Measurements from ENCODE around the gene PDGFD. TPM values are rescaled to one million over a fixed set of nuclear protein-coding genes. Genes with fewer than 3 reads are reported as not detected.
"Not testable (repeated sequence)": the region's sequence is repeated elsewhere in the genome, so short reads cannot be mapped to it uniquely, and the experiment has no call there.

The PDGFD gene
- total RNA-seq, 4 donors from 2014 or later = 4.4 to 26.4 (median 13.1) TPM

DNA sequence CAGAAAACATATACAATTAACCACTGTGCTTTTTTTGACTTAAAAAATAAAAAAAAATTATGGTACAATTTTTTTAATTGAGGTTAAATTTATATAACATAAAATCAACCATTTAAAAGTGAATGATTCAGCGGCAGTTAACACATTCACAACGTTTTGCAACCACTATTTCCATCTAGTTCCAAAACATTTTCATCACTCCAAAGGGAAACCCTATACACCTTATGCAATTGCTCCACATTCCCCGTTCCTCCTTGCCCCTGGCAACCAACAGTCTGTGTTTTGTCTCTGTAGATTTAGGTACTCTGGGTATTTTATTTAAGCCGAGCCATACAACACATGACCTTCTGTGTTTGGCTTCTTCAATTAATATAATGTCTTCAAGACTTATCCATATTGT lies 112.2 kb downstream of the PDGFD start:
- Histone ChIP-seq H3K9me3 (no peaks in the 10 kb centered on the region), H3K36me3 (no peaks in the 10 kb centered on the region), H3K4me3 (no peak overlapping the region), H3K27ac (no peak overlapping the region), H3K4me1 (no peaks in the 10 kb centered on the region), H3K27me3 (no peaks in the 10 kb centered on the region)
- no peak for ATAC-seq
- 82 to 84% methylated on average over 4 of the region's 4 CpGs for WGBS, 2 donors (ENCODE audit: low coverage in 1 of 2)
- TF ChIP-seq POLR2A (IDR thresholded peaks at IDR 0.05) (no peak), POLR2AphosphoS5 (IDR thresholded peaks at IDR 0.05) (no peak), EP300 (IDR thresholded peaks at IDR 0.05) (no peak)
- TF ChIP-seq, protein P1, sequence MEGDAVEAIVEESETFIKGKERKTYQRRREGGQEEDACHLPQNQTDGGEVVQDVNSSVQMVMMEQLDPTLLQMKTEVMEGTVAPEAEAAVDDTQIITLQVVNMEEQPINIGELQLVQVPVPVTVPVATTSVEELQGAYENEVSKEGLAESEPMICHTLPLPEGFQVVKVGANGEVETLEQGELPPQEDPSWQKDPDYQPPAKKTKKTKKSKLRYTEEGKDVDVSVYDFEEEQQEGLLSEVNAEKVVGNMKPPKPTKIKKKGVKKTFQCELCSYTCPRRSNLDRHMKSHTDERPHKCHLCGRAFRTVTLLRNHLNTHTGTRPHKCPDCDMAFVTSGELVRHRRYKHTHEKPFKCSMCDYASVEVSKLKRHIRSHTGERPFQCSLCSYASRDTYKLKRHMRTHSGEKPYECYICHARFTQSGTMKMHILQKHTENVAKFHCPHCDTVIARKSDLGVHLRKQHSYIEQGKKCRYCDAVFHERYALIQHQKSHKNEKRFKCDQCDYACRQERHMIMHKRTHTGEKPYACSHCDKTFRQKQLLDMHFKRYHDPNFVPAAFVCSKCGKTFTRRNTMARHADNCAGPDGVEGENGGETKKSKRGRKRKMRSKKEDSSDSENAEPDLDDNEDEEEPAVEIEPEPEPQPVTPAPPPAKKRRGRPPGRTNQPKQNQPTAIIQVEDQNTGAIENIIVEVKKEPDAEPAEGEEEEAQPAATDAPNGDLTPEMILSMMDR (IDR thresholded peaks at IDR 0.05) = no peak

DNA sequence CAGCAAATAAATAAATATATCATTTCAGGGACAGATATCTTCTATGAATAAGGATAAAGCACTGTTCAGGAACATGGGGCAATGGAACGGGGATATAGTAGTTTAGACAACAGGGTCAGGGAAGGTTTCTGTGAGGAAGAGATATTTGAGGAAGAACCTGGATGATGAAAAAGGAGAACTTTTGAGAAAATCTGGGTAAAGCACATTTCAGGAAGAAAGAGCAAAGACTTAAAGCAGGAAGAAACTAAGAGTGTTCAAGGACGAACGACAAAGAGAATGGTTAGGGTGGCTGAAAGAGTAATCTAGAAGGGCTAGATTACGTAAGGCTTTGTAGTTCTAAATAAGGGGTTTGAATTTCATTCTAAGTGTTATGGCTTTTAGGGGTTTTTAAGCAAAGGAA lies 114.8 kb downstream of the PDGFD start:
- H3K9me3 ChIP-seq = no peaks in the 10 kb centered on the region
- H3K27ac ChIP-seq = no peak overlapping the region
- no peaks in the 10 kb centered on the region for H3K4me1 ChIP-seq
- H3K27me3 ChIP-seq = no peaks in the 10 kb centered on the region
- no peaks in the 10 kb centered on the region for H3K36me3 ChIP-seq
- 85 to 87% methylated on average over 3 to 4 of the region's 4 CpGs for WGBS, 2 donors (ENCODE audit: low coverage in 1 of 2)
- no peak for ATAC-seq
- no peak overlapping the region for H3K4me3 ChIP-seq
- TF ChIP-seq POLR2AphosphoS5 (IDR thresholded peaks at IDR 0.05) = no peak

DNA sequence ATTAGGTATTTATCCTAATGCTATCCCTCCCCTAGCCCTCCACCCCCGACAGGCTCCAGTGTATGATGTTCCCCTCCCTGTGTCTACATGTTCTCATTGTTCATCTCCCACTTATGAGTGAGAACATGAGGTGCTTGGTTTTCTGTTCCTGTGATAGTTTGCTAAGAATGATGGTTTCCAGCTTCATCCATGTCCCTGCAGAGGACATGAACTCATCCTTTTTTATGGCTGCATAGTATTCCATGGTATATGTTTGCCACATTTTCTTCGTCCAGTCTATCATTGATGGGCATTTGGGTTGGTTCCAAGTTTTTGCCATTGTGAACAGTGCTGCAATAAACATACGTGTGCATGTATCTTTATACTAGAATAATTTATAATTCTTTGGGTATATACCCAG lies 117.1 kb downstream of the PDGFD start:
- not testable (repeated sequence) for H3K27ac ChIP-seq, H3K4me3 ChIP-seq, H3K9me3 ChIP-seq, H3K36me3 ChIP-seq, H3K27me3 ChIP-seq, ATAC-seq, H3K4me1 ChIP-seq
- 80% methylated on average over 1 of the region's 3 CpGs; no CpG with 5 or more reads in 1 of the 2 donors for WGBS, 2 donors (ENCODE audit: low coverage in 1 of 2)

GRCh38 chr11:104046331-104046730 lies 117.6 kb downstream of the PDGFD start:
- Histone ChIP-seq H3K9me3 (no peaks in the 10 kb centered on the region), H3K27me3 (no peaks in the 10 kb centered on the region), H3K27ac (no peak overlapping the region), H3K4me3 (no peak overlapping the region), H3K4me1 (no peaks in the 10 kb centered on the region), H3K36me3 (no peaks in the 10 kb centered on the region)
- TF ChIP-seq POLR2AphosphoS5 (IDR thresholded peaks at IDR 0.05) (no peak), EP300 (IDR thresholded peaks at IDR 0.05) (no peak), POLR2A (IDR thresholded peaks at IDR 0.05) (no peak)
- TF ChIP-seq, protein P1 (IDR thresholded peaks at IDR 0.05) = no peak
- 90 to 96% methylated on average over 2 of the region's 2 CpGs for WGBS, 2 donors (ENCODE audit: low coverage in 1 of 2)
- ATAC-seq = no peak

DNA sequence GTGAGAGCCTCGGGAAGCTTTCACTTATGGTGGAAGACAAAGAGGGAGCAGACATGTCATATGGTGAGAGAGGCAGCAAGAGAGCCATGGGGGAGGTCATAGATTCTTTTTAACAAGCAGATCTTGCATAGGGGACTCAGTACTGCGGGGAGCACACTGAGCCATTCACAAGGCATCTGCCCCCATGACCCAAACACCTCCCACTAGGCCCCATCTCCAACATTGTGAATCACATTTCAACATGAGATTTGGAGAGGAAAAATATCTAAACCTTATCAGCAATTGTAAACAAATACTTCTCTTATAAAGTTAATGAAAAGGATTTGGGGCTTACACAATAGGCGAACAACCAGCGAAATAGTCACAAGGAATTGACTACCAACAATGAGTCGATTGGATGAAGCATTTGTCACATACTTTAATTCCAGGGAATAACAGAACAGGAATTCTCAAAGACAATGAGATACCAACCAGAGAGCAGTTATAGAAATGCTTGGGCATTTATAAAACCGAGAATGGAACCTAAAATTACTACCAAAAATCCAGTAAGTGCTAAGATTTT lies 120.2 kb downstream of the PDGFD start:
- TF ChIP-seq, protein P1 (IDR thresholded peaks at IDR 0.05) = no peak
- no peak for TF ChIP-seq POLR2AphosphoS5 (IDR thresholded peaks at IDR 0.05)
- TF ChIP-seq POLR2A (IDR thresholded peaks at IDR 0.05) = no peak
- no peak for TF ChIP-seq EP300 (IDR thresholded peaks at IDR 0.05)
- Histone ChIP-seq H3K36me3 (no peaks in the 10 kb centered on the region), H3K4me3 (no peak overlapping the region), H3K9me3 (no peaks in the 10 kb centered on the region), H3K27ac (no peak overlapping the region), H3K27me3 (no peaks in the 10 kb centered on the region), H3K4me1 (no peaks in the 10 kb centered on the region)
- no peak for ATAC-seq
- 86 to 93% methylated on average over 5 to 6 of the region's 6 CpGs for WGBS, 2 donors (ENCODE audit: low coverage in 1 of 2)

DNA sequence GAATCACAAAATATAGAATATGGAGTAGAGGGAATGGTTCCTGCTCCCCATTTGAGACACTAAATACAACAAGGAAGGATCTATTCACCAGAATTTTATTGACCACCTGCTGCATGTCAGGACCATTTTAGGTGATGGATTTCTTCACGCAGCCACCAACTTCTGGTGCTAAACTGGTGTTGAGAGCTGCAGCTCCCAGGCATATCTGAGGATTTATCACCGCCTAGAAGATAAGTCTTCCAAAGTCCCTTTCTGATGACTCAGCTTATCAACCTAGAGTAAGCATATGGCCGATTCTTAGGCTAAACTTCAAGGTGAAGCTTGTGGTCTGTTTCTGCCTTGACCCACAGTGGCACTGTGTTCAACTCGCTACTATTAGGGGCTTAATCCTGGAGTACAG lies 120.8 kb downstream of the PDGFD start:
- no peaks in the 10 kb centered on the region for H3K27me3 ChIP-seq
- no peaks in the 10 kb centered on the region for H3K4me1 ChIP-seq
- no peak for ATAC-seq
- no peak for TF ChIP-seq POLR2AphosphoS5 (IDR thresholded peaks at IDR 0.05)
- TF ChIP-seq, protein P1 (IDR thresholded peaks at IDR 0.05) = no peak
- H3K27ac ChIP-seq = no peak overlapping the region
- no peak overlapping the region for H3K4me3 ChIP-seq
- 74 to 81% methylated on average over 3 to 4 of the region's 4 CpGs for WGBS, 2 donors (ENCODE audit: low coverage in 1 of 2)
- no peaks in the 10 kb centered on the region for H3K36me3 ChIP-seq
- H3K9me3 ChIP-seq = no peaks in the 10 kb centered on the region
